Left hindlimb (tissue), 1 donor: ENCODE results near the gene ASXL3.

Source experiments
- DNase-seq: peaks from one replicate; pipeline ENCODE4 v3.0.0-alpha.2; 2018

Gene ASXL3

GRCh38 chr18:33577685-33578517, at the start of gene ASXL3:
TSS of gene ASXL3 (plus strand) at chr18:33578219. CDS start at chr18:33578632, 413 bp downstream.
- peak; percentile 73 for DNase-seq

- no peak for DNase-seq
Observed at GRCh38 chr18:33532978-33533377, 45.0 kb upstream of the ASXL3 start.

DNA sequence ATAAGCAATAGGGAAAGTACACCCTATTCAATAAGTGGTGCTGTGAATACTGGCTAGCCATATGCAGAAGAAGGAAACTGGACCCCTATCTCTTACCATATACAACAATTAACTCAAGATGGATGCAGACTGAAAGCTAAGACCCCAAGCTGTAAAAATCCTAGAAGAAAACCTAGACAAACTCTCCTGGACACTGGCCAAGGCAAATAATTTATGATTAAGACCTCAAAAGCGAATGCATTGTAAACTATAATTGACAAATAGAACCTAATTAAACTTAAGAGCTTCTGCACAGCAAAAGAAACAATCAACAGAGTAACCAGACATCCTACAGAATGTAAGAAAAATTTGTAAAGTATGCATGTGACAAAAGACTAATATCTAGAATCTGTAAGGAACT, 41.1 kb upstream of the ASXL3 start:
- no peak for DNase-seq

- DNase-seq = no peak
Observed at GRCh38 chr18:33538418-33539042, 39.5 kb upstream of the ASXL3 start.

- no peak for DNase-seq
Observed at GRCh38 chr18:33540392-33540791, 37.6 kb upstream of the ASXL3 start.

DNA sequence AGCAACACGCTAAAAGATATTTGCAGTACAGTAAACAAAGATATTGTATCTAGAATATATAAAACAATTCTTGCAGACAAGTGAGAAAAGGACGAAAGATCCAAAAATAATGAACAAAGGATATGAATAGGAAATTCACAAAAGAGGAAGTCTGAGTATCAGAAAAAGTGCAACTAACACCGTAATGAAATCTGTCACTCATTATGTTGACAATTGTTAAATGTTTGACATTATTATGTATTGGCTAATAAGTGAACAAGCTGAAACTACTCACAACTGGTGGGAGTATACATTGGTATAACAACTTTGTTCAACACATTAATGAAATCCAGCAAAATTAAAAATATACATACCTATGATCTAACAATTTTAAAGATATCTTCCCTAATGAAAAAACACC, 36.7 kb upstream of the ASXL3 start:
- no peak for DNase-seq

- no peak for DNase-seq
Observed at GRCh38 chr18:33556846-33557245, 21.2 kb upstream of the ASXL3 start.

DNA sequence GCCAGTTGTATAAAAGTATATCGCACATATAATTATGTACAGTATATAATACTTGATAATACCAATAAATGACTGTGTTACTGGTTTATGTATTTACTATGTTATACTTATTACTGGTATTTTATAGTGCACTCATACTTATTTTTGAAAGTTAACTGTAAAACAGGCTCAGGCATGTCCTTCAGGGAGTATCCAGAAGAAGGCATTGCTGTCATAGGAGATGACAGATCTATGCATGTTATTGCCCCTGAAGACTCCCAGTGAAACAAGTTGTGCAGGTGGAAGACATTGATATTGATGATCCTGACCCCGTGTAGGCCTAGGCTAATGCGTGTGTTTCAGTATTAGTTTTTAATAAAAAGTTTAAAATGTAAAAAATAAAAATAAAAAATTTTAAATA, 20.3 kb upstream of the ASXL3 start:
- no peak for DNase-seq

- no peak for DNase-seq
Observed at GRCh38 chr18:33558529-33558928, 19.5 kb upstream of the ASXL3 start.

DNA sequence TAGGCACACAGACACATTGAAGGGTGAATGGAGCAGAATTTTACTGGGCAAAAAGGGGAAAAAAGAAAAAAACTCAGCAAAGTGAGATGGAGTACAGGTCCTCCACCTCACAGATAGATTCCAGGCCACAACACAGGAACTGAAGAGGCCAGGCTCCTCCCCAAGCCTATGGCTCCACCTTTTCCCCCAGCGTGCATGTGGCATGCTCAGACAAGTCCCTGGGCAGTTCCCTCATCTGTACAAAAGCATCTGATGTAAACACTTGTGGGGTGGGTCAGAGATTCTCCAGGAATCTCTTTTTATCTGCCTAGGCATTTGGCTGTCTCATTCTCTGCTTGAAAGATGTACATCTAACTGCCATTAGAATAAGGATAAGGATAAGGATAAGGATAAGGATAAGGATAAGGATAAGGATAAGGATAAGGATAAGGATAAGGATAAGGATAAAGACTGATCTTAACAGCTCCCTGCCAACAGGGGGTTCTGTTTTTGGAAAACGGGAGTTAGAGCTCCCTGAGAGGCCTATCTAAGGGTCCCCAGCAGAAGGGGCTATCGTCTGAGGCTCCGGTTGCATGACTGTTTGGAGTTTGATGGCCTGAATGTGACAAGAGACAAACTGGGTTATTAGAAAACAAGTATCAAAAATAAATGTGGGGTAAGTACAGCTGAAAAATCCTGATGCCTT, 17.2 kb upstream of the ASXL3 start:
- DNase-seq = no peak

GRCh38 chr18:33562741-33563140, 15.3 kb upstream of the ASXL3 start:
- no peak for DNase-seq

DNA sequence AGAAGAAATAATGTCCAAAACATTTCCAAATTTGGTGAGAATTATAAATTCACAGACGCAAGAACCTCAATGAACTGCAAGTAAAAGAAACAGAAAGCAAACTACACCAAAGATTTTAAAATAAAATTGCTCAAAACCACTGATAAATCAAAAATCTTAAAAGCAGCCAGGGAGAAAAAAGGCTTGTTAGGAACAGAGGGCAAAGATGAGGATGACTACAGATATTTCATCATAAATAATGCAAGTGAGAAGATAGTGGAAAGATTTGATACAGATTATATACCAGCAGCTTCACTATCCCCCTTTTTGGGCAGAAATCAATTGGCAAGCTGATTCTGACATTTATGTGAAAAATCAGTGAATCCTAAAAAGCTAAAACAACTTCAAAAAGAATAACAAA, 10.3 kb upstream of the ASXL3 start:
- DNase-seq = no peak

GRCh38 chr18:33571998-33572787, 5.8 kb upstream of the ASXL3 start:
- DNase-seq = no peak

- no peak for DNase-seq
Observed at GRCh38 chr18:33573193-33573592, 4.8 kb upstream of the ASXL3 start.

- DNase-seq = no peak
Observed at GRCh38 chr18:33575451-33575850, 2.6 kb upstream of the ASXL3 start.

GRCh38 chr18:33576999-33577646, 896 bp upstream of the ASXL3 start:
- DNase-seq = no peak

DNA sequence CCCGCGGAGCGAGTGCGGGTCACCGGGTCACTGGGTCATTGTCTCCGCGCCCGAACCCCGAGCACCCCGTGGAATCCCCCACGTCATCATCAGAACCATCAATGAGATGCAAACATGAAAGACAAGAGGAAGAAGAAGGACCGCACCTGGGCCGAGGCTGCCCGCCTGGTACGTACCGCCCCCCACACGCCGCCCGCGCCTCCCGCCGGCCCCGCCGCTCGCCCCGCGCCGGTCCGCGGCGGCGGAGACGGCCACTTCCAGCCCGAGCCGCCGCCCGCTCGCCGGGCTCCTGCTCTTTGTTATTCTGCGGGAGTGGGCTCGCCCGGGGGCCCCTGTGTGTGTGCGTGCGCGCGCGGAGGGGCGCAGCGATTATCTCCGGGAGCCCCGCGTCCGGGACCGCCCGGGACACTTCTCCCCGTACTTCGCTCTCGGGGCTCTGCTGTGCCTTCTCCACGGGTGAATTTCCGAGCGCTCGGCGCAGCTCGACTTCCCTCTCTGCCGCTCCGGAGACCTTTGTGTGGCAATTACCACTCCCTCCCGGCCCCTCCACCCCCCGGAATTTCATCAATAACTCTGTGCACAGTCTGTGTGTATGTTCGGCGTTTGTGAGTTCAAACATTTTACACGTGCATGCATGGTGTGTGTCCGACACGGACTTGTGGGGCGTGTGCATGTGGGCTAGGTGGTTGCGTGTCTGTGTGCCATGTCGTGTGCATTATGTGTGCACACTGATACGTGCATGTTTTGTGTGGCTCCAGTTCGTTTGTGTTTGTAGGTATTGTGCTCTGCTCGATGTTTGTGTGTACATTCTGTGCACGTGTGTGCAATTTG, 714 bp downstream of the ASXL3 start:
- peak; percentile 63 for DNase-seq

DNA sequence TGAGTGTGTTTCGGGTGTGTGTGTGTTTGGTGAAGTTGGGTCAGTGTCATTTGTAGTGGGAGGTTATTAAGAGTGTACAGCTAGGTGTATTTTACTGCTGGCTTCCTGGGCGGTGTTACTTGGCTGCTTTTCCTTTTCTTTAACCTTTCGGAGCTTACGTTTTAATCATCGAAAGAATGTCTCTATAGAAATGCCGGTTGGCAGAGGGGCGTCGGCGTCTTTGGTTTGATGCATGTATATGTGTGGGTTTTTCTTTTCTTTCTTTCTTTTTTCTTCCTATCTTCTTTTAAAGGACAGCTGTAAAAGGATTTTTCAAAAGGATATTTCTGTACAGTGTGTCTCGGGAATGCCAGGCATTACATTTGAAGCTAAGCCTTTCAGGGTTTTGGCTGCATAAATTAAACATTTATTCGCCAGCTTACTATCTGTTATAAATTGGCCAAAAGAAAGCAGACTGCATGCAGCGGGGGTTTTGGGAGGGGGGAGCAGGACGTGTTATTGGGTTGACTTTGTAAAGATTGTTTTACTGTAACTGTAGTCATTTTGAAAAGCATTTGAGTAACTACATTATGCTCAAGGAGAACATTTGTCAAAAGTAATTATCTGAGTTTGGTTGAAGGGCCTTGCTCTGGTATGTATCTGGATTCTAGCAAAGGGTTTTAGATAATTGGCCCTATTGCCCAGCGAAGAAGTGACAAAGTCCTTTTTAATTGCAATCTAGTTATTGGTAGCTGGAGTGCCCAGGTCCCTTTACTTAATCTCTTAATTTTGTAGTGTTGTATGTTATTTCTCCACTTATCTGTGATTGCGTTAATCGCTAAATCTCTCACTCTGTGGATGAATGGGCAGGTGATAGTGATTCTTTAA, 1.6 kb downstream of the ASXL3 start:
- no peak for DNase-seq

GRCh38 chr18:33580546-33580945, 2.5 kb downstream of the ASXL3 start:
- no peak for DNase-seq

GRCh38 chr18:33581856-33582255, 3.8 kb downstream of the ASXL3 start:
- DNase-seq = no peak

GRCh38 chr18:33583901-33584300, 5.9 kb downstream of the ASXL3 start:
- no peak for DNase-seq
